CD4-positive, alpha-beta T cell treated with Interleukin-10 for 1 hour (primary cell): ENCODE measurements around the gene GIMAP7.
"Not testable (repeated sequence)": the region's sequence is repeated elsewhere in the genome, so short reads cannot be mapped to it uniquely, and the experiment has no call there.

Experiments
- DNase-seq: peaks from one replicate; pipeline ENCODE4 v3.0.0-alpha.2; 2020

The GIMAP7 gene

GRCh38 chr7:150515248-150516147, 826 bp downstream of the GIMAP7 start:
- DNase-seq, result peak; percentile 62

- DNase-seq, result peak; percentile 54
Measured at GRCh38 chr7:150516956-150517745, 2.5 kb downstream of the GIMAP7 start.

DNA sequence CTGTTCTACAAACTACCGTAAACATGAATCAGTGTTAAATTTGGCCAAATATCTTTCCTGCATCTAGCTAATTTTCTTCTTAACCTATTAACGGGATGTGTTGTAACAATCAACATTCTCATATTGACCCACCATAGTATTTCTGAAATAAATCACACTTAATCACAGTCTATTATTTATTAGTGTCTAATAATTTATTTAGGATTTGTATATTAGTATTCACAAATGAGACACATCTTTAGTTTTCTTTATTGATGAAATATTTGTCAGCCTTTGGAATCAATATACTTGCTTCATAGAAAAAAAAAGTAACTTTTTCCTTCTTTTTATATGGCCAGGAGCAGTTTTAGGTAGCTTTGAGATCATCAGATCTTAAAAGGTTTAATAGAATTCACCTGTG, 4.6 kb downstream of the GIMAP7 start:
- DNase-seq, result no peak

DNA sequence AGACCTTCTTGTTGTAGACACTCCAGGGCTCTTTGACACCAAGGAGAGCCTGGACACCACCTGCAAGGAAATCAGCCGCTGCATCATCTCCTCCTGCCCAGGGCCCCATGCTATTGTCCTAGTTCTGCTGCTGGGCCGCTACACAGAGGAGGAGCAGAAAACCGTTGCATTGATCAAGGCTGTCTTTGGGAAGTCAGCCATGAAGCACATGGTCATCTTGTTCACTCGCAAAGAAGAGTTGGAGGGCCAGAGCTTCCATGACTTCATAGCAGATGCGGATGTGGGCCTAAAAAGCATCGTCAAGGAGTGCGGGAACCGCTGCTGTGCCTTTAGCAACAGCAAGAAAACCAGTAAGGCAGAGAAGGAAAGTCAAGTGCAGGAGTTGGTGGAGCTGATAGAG, 5.5 kb downstream of the GIMAP7 start:
- no peak for DNase-seq

GRCh38 chr7:150522931-150523330, 8.3 kb downstream of the GIMAP7 start:
- not testable (repeated sequence) for DNase-seq

DNA sequence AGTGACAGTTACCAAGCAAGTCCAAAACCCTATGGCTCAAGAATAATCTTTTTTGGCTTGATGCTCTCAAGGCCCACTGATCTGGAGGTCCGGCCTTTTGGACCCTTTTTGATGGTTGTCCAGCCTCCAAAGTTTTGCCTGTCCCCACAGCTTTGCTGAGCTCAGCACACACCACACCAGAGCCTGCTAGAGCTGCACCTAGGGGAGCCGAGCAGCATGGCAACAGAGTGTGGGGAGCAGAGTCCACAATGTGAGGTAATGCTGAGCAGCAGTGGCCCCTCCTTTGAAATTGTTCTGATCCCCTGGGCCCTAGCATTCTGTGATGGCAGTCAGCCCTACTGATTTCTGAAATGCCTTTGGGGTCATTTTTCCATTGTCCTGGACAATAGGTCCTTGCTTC, 9.3 kb downstream of the GIMAP7 start:
- no peak for DNase-seq

DNA sequence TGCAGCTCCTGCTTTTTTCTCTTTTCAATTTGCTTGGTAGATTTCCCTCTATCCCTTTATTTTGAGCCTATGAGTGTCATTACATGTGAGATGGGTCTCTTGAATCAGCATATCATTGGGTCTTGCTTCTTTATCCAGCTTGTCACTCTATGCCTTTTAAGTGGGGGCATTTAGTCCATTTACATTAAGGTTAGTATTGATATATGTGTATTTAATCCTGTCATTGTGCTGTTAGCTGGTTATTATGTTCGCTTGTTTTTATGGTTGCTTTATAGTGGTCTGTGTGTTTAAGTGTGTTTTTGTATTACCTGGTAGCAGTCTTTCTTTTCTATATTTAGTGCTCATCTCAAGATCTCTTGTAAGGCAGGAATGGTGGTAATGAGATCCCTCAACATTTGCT, 17.0 kb downstream of the GIMAP7 start:
- DNase-seq, result no peak

- no peak for DNase-seq
Measured at GRCh38 chr7:150538259-150538658, 23.6 kb downstream of the GIMAP7 start.

DNA sequence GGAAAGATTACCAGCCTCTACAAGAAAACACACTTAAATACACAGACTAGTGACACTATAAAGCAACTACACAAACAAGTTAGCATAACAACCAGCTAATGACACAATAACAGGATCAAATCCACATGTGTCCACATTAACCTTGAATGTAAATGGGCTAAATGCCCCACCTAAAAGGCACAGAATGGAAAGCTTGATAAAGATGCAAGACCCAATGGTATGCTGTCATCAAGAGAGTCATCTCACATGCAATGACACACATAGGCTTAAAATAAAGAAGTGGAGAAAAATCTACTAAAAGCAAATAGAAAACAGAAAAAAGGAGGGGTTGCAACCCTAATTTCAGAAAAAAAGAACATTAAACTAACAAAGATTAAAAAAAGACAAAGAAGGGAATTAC, 38.5 kb downstream of the GIMAP7 start:
- DNase-seq, result no peak

DNA sequence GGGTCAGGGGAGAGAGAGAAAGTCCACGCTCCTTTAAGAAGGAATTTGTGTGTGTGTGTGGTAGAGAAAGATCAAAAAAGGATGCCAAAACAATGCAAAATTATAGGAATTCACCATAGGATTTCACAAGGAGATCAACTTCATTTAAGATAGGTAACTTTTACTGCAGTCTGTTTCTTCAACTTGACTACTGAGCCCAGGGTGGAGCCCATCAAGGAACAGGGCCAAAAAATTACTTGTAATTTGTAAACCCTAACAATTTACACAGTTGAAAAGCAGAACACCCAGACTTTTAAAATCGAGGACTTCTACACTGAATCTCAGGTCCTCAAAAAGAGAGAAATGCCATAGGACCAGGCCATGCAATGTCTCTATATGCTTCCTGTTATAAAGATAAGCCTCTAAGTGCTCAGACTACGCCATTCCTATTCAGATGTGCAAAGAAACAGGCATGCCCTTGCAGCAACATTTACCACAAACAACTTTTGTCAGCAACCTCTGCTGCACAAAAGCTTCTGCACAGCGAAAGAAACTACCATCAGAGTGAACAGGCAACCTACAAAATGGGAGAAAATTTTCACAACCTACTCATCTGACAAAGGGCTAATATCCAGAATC, 42.0 kb downstream of the GIMAP7 start:
- peak; percentile 74 for DNase-seq

GRCh38 chr7:150560486-150560885, 45.8 kb downstream of the GIMAP7 start:
- no peak for DNase-seq

- DNase-seq, result no peak
Measured at GRCh38 chr7:150562919-150563318, 48.2 kb downstream of the GIMAP7 start.

GRCh38 chr7:150564006-150564405, 49.3 kb downstream of the GIMAP7 start:
- DNase-seq, result peak; percentile 55

DNA sequence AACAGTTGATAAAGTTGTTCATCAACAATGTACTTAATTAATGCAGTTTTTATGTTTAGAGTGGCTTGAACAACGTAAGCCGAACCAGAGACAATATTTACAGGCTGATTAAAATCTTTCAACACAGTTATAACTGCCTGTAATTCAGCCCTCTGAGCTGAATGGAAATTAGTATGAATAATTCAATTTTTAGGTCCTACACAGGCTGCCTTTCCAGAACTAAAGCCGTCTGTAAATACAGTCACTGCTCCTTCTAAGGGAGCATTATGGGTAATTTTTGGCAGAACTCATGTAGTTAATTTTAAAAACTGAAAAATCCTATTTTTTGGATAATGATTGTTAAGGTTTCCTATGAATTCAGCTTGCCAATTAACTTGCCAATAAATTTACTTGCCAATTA, 49.9 kb downstream of the GIMAP7 start:
- no peak for DNase-seq

GRCh38 chr7:150565239-150565638, 50.6 kb downstream of the GIMAP7 start:
- no peak for DNase-seq

DNA sequence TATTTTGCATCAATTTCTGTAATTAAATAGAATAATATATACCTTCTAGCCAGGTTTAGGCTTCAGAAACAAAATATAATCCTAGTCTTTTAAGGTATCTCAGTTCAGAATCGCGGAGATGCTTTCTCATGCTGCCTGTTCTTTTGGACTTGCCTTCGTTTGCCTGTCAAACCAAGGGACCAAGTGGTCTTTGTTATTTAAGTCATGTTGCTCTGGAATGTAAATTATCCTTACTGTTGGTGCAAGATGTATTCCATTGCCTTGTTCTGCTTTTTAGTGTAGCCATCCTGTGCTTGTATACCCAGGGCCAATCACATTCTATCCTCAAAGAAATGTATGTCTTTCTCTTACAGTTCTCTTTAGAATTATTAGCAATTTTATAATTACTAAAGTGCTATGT, 51.5 kb downstream of the GIMAP7 start:
- no peak for DNase-seq

DNA sequence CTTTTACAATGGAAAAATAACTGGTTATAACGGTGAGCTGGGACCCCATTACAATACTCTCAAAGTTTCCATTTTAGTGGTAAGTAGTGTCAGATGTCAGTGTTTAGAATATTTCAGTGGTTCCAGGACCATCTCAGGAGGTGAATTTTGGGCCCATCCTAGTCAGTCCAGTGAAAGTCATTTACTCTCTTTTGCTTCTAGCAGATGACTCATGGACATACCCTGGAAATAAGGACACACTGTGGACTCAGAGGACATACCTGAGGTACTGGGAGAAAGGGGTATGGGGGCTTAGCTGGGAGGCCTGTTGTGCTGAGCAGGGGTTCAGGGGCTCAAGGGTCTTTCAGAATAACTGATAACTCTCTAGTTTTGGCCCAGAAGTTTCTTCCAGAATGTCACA, 51.9 kb downstream of the GIMAP7 start:
- no peak for DNase-seq

- peak; percentile 54 for DNase-seq
Measured at GRCh38 chr7:150567169-150567568, 52.5 kb downstream of the GIMAP7 start, which contains the start of gene GIMAP4. GIMAP4 (plus strand) TSS chr7:150567390; CDS start chr7:150569902, 2,512 bp downstream.

- DNase-seq, result peak; percentile 39
Measured at GRCh38 chr7:150567871-150568301, 53.2 kb downstream of the GIMAP7 start.

GRCh38 chr7:150568714-150569113, 54.0 kb downstream of the GIMAP7 start:
- DNase-seq, result peak; percentile 55

- DNase-seq, result no peak
Measured at GRCh38 chr7:150569245-150569955, 54.7 kb downstream of the GIMAP7 start.
